Measurements from ENCODE around the gene GARIN6.
A peak's percentile ranks its signal among the peaks of the same experiment; 100 is the strongest.
"Not testable (repeated sequence)": the region's sequence is repeated elsewhere in the genome, so short reads cannot be mapped to it uniquely, and the experiment has no call there.

GARIN6 gene

GRCh38 chr12:99620159-99620479 lies 27.4 kb upstream of the GARIN6 start:
- no peak for TF ChIP-seq CTCF (IDR thresholded peaks at IDR 0.05; ENCODE audit: insufficient read depth, low read length)
- TF ChIP-seq, protein P1, sequence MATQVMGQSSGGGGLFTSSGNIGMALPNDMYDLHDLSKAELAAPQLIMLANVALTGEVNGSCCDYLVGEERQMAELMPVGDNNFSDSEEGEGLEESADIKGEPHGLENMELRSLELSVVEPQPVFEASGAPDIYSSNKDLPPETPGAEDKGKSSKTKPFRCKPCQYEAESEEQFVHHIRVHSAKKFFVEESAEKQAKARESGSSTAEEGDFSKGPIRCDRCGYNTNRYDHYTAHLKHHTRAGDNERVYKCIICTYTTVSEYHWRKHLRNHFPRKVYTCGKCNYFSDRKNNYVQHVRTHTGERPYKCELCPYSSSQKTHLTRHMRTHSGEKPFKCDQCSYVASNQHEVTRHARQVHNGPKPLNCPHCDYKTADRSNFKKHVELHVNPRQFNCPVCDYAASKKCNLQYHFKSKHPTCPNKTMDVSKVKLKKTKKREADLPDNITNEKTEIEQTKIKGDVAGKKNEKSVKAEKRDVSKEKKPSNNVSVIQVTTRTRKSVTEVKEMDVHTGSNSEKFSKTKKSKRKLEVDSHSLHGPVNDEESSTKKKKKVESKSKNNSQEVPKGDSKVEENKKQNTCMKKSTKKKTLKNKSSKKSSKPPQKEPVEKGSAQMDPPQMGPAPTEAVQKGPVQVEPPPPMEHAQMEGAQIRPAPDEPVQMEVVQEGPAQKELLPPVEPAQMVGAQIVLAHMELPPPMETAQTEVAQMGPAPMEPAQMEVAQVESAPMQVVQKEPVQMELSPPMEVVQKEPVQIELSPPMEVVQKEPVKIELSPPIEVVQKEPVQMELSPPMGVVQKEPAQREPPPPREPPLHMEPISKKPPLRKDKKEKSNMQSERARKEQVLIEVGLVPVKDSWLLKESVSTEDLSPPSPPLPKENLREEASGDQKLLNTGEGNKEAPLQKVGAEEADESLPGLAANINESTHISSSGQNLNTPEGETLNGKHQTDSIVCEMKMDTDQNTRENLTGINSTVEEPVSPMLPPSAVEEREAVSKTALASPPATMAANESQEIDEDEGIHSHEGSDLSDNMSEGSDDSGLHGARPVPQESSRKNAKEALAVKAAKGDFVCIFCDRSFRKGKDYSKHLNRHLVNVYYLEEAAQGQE (IDR thresholded peaks at IDR 0.05; ENCODE audit: insufficient replicate concordance, low read depth): no peak
- TF ChIP-seq SPI1 (IDR thresholded peaks at IDR 0.05; ENCODE audit: borderline replicate concordance, low read depth): no peak
- TF ChIP-seq POLR2AphosphoS5 (IDR thresholded peaks at IDR 0.05; ENCODE audit: low read depth): no peak
- no peak for TF ChIP-seq GABPA (IDR thresholded peaks at IDR 0.05; ENCODE audit: low read depth)
- no peak for DNase-seq (ENCODE audit: low read depth in 1 of 2, low spot score in 1 of 2)
- H3K27ac ChIP-seq (replicated peaks): no peak overlapping the region
- H3K27me3 ChIP-seq (ENCODE audit: insufficient read depth, poor library complexity, severe bottlenecking): no peaks in the 10 kb centered on the region
- H3K4me3 ChIP-seq (replicated peaks; ENCODE audit: insufficient read depth, low read length): no peak overlapping the region

DNA sequence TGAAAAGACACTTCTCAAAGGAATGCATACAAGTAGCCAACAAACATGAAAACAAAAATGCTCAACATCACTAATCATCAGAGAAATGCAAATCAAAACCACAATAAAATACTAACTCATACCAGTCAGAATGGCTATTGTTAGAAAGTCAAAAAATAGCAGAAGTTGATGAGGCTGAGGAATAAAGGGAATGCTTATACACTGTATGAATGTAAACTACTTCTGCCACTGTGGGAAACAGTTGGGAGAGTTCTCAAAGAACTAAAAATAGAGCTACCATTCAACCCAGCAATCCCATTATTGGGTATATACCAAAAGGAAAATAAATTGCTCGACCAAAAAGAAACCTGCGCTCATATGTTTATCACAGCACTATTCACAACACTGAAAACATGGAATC lies 23.0 kb upstream of the GARIN6 start:
- H3K27me3 ChIP-seq (ENCODE audit: insufficient read depth, poor library complexity, severe bottlenecking); H3K27ac ChIP-seq (replicated peaks); DNase-seq (ENCODE audit: low read depth in 1 of 2, low spot score in 1 of 2); H3K4me3 ChIP-seq (replicated peaks; ENCODE audit: insufficient read depth, low read length): not testable (repeated sequence)

DNA sequence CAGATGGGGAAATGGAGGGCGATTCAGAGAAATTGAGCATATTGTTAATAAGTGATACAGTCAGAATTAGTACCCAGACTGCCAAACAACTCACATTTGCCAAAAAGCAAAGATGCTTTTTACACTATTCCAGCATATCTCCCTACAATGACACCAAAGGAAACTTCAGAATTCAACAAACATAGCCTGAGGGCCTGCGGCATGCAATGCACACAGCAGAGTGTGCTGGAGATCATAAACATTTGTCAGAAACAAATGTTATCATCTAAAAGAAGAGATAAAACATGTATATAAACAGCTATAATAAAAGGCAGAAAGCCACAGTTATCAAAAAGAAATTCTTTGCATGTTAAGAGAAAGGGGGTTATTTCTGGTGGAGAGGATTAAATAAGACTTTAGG lies 20.1 kb upstream of the GARIN6 start:
- DNase-seq (ENCODE audit: low read depth in 1 of 2, low spot score in 1 of 2): no peak
- no peak overlapping the region for H3K4me3 ChIP-seq (replicated peaks; ENCODE audit: insufficient read depth, low read length)
- TF ChIP-seq GABPA (IDR thresholded peaks at IDR 0.05; ENCODE audit: low read depth) (no peak), POLR2AphosphoS5 (IDR thresholded peaks at IDR 0.05; ENCODE audit: low read depth) (no peak), SPI1 (IDR thresholded peaks at IDR 0.05; ENCODE audit: borderline replicate concordance, low read depth) (no peak), CTCF (IDR thresholded peaks at IDR 0.05; ENCODE audit: insufficient read depth, low read length) (no peak)
- TF ChIP-seq, protein P1 (IDR thresholded peaks at IDR 0.05; ENCODE audit: insufficient replicate concordance, low read depth): no peak
- no peak overlapping the region for H3K27ac ChIP-seq (replicated peaks)
- H3K27me3 ChIP-seq (ENCODE audit: insufficient read depth, poor library complexity, severe bottlenecking): no peaks in the 10 kb centered on the region

- H3K27me3 ChIP-seq (ENCODE audit: insufficient read depth, poor library complexity, severe bottlenecking): no peaks in the 10 kb centered on the region
- no peak overlapping the region for H3K27ac ChIP-seq (replicated peaks)
- peak; percentile 69 for TF ChIP-seq SPI1 (IDR thresholded peaks at IDR 0.05; ENCODE audit: borderline replicate concordance, low read depth)
- TF ChIP-seq GABPA (IDR thresholded peaks at IDR 0.05; ENCODE audit: low read depth): no peak
- no peak for TF ChIP-seq POLR2AphosphoS5 (IDR thresholded peaks at IDR 0.05; ENCODE audit: low read depth)
- TF ChIP-seq CTCF (IDR thresholded peaks at IDR 0.05; ENCODE audit: insufficient read depth, low read length): no peak
- no peak for DNase-seq (ENCODE audit: low read depth in 1 of 2, low spot score in 1 of 2)
- no peak overlapping the region for H3K4me3 ChIP-seq (replicated peaks; ENCODE audit: insufficient read depth, low read length)
Observed at GRCh38 chr12:99644629-99645028, 2.9 kb upstream of the GARIN6 start.

Data from HL-60 (cell line).